HG02610 (cell line): ENCODE results near the gene SPIN3.
"Not testable (repeated sequence)": the region's sequence is repeated elsewhere in the genome, so short reads cannot be mapped to it uniquely, and the experiment has no call there.

Experiments used
- ATAC-seq: cut with Tn5 transposase; IDR thresholded peaks from one replicate; pipeline ENCODE4 v1.9.1; 2021; ENCODE audit warnings: mild to moderate bottlenecking, moderate library complexity; ENCODE audit not compliant: unreplicated experiment

Gene SPIN3

DNA sequence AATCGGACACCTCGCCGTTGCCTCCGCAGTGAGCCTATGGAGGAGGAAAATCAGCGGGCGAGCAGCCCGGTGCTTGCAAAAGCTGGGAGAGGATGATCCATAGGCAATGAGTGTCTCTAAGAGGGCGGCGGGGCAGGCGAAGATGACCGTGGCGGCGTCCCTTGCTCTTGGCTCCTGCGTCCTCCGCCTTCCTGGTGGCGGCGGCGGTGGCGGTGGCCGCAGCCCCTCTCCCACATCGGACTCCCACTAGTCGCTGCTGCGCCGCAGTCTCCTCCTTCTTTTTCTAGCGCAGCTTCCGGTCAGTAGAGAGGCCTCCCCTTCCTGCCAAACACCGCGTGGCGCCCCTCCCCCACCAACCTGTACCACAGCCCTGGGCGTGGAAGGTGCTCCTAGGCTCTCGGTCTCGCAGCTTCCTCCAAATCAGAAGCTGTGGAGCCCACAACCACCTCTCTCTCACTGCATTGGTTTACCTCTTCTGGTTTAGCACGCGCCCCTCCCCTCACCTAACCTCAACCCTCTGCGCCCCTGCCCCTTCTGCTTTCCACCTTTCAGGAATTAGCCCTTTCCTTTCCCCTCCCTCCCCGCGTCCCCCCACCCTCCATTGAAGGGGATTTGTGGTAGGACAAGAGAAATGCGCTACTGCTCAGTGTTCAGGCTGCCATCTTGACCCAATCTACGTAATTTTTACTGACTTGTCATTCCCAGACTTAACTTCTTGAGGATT lies at the start of gene SPIN3:
SPIN3 (minus strand) TSS at position 271 of the 724 bp plus-strand sequence. CDS start 594 bp downstream, outside the sequence.
- ATAC-seq = peak; percentile 99

DNA sequence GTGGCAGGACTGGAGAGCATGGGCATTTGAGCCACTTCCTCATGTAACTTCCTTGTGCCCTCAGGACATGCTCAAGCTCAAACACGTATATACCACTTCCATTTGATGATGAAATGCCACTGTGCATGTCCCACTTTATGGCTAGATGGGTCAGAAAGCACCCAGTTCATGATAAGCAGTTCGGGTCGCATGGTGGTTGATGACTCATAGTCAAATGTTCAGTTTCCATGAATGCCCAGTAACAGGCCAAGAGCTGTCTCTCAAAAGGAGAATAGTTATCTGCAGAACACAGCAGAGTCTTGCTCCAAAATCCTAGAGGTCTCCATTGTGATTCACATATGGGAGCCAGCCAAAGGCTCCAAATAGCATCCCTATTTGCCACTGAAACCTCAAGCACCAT lies 48.9 kb upstream of the SPIN3 start:
- no peak for ATAC-seq

GRCh38 chrX:57037265-57037664 lies 41.9 kb upstream of the SPIN3 start:
- ATAC-seq = not testable (repeated sequence)

- no peak for ATAC-seq
Observed at GRCh38 chrX:56994375-56995270, 718 bp downstream of the SPIN3 start.

GRCh38 chrX:56987741-56988140 lies 7.6 kb downstream of the SPIN3 start:
- ATAC-seq = no peak

DNA sequence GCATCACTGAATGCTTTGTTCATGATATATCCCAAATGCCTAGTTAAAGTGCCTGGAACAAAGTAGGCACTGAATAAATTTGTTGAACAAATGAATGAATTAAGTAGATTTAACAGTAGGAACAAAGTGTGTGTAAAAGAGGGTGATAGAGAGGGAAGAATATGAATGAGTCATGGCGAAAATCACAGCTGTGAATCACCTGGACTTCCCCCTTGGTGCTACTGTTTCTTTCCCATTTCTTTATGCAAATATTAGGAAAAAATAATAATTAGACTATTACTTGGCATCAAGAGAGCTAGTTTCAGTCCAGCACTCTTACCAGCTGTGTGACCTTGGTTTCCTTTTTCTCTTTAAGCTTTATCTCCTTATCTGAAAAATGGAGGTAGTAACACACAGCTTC lies 9.2 kb downstream of the SPIN3 start:
- ATAC-seq = peak; percentile 66

DNA sequence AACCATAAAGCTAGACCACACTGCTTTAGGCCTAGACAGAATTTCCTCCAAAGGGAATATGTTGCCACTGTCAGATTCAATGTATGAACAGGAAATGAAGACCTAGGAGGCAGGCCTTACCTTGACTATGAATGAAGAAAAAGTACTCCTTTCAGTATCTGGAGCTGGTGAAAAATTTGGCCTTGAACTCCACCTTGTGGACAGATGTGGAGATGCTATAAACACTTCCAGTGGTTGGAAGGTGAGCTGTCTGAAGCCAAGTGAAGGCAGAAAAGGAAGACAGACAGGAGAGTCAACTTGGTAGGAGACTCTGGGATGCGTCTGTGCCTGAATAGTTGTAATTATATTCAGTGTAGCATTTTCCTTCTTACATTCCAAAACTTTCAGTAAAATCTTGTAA lies 17.2 kb downstream of the SPIN3 start:
- ATAC-seq = peak; percentile 88

GRCh38 chrX:56975611-56976010 lies 19.7 kb downstream of the SPIN3 start:
- no peak for ATAC-seq

GRCh38 chrX:56974408-56974807 lies 20.9 kb downstream of the SPIN3 start:
- ATAC-seq = no peak

DNA sequence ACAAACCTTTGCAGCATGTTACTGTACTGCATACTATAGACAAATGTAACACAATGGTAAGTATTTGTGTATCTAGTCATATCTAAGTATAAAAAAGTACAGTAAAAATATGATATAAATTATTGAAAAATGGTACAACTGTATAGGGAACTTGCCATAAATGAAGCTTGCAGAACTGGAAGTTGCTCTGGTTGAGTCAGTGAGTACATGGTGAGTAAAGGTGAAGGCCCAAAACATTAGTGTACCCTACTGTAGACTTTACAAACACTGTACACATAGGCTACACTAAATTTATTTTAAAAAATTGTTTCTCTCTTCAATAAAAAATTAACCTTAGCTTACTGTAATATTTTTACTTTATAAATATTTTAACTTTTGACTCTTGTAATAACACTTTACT lies 25.8 kb downstream of the SPIN3 start:
- ATAC-seq = no peak

GRCh38 chrX:56968980-56969379 lies 26.4 kb downstream of the SPIN3 start:
- no peak for ATAC-seq

DNA sequence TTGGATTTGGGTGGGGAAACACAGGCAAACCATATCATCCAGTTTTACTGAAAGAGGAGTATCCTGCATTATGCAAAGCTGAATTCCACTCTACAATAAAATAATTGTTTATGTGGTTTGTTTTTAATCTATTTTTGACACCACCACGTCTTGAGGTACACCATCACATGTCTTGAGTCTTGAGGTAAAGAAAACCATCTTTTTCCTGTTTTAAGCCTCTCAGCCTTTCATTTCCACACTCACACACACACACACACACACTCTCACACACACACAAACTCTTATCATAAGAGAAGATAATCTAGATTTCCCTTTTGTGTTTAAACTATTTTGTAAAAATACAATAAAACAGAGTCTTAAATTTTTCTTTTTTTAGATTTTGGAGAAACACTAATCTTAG lies 32.0 kb downstream of the SPIN3 start:
- ATAC-seq = no peak

GRCh38 chrX:56947699-56948098 lies 47.6 kb downstream of the SPIN3 start:
- no peak for ATAC-seq

DNA sequence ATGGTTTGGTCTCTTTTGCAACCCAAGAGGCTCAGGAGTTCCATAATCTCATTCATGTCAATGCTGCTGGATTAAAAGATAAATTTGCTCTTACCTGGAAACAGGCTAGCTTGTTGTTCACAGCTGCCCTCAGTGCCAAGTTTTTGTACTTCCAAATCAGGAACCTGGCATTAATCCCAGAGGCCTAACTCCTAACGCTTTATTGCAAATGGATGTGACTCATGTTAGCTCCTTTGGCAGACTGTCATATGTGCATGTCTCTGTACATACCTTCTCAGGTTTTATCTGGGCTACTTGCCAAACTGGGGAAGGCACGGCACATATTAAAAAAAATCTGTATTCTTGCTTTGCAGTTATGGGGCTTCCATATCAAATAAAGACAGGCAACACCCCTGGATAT lies 49.1 kb downstream of the SPIN3 start:
- not testable (repeated sequence) for ATAC-seq

DNA sequence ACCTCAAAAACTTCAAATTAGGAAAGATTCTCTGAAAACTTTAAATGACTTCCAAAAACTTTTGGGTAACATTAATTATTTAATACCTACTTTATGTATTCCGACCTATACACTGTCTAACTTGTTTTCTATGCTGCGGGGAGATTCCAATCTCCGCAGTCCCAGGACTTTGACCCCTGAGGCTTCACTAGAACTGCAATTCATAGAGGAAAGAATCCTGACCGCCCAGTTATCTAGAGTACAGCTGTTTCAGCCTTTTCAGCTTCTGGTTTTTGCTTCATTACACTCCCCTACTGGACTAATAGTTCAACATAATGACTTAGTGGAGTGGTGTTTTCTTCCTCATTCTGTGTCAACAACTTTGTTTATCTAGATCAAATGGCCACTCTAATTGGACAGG lies 50.1 kb downstream of the SPIN3 start:
- not testable (repeated sequence) for ATAC-seq

- ATAC-seq = no peak
Observed at GRCh38 chrX:56943264-56943663, 52.1 kb downstream of the SPIN3 start.
